HepG2 (cell line): ENCODE results near the gene IL21R. TPM values are rescaled to one million over a fixed set of nuclear protein-coding genes. Genes with fewer than 3 reads are reported as not detected.

ENCODE experiments used
- CBX2 ChIP-seq, 2 experiments: fragments of 200-600 bp in 1 of 2; sonication (generic); formaldehyde crosslinking in 1 of 2; IDR thresholded peaks; 2 replicates each; pipeline versions ENCODE4 v1.7.0 to v1.8.1; 2018 to 2022; ENCODE audit warnings: low read depth in 2 of 2, low read length in 1 of 2, mild to moderate bottlenecking in 1 of 2, missing genetic modification reagents in 1 of 2
- HBP1 ChIP-seq: IDR thresholded peaks from 2 replicates; pipeline ENCODE4 v1.6.1; 2016; ENCODE audit warnings: low read depth, control low read depth
- MED13 ChIP-seq: sonication (generic); formaldehyde crosslinking; IDR thresholded peaks from 2 replicates; pipeline ENCODE4 v1.5.0; 2020; ENCODE audit warnings: missing genetic modification reagents
- MIXL1 ChIP-seq: IDR thresholded peaks from 2 replicates; pipeline ENCODE4 v1.6.1; 2016
- PREB ChIP-seq: sonication (generic); formaldehyde crosslinking; IDR thresholded peaks from 2 replicates; pipeline ENCODE4 v1.4.0; 2020; ENCODE audit warnings: missing genetic modification reagents
- RBAK ChIP-seq: sonication (generic); formaldehyde crosslinking; IDR thresholded peaks from 2 replicates; pipeline ENCODE4 v1.5.1; 2020; ENCODE audit warnings: mild to moderate bottlenecking, missing genetic modification reagents
- TSC22D2 ChIP-seq: sonication (generic); formaldehyde crosslinking; IDR thresholded peaks from 2 replicates; pipeline ENCODE4 v1.5.1; 2020; ENCODE audit warnings: missing genetic modification reagents, mild to moderate bottlenecking, borderline replicate concordance
- ZBTB3 ChIP-seq: sonication (generic); formaldehyde crosslinking; IDR thresholded peaks from 2 replicates; pipeline ENCODE4 v1.4.0; 2020; ENCODE audit warnings: low read depth, mild to moderate bottlenecking, moderate library complexity, missing genetic modification reagents, borderline replicate concordance
- ZBTB46 ChIP-seq: sonication (generic); formaldehyde crosslinking; IDR thresholded peaks from 2 replicates; pipeline ENCODE4 v1.4.0; 2020; ENCODE audit warnings: mild to moderate bottlenecking, missing genetic modification reagents, borderline replicate concordance
- ZC3H13 ChIP-seq: sonication (generic); formaldehyde crosslinking; IDR thresholded peaks from 2 replicates; pipeline ENCODE4 v1.8.1; 2023; ENCODE audit warnings: mild to moderate bottlenecking, missing genetic modification reagents, moderate library complexity
- ZNF710 ChIP-seq: sonication (generic); formaldehyde crosslinking; IDR thresholded peaks from 2 replicates; pipeline ENCODE4 v1.5.0; 2020; ENCODE audit warnings: mild to moderate bottlenecking, missing genetic modification reagents, borderline replicate concordance
- ZNF792 ChIP-seq: IDR thresholded peaks from 2 replicates; pipeline ENCODE4 v1.6.1; 2016
- polyA plus RNA-seq, 8 experiments: library from polyadenylated mRNA; depleted of rRNA in 3 of 8; stranded (reverse) in 7 of 8; unstranded in 1 of 8; fragments of >200 nt; fragmentation: Illumina TruSeq in 4 of 8; extraction: Trizol in 4 of 8; gene quantifications; 2 replicates each; pipeline versions ENCODE4 v1.2.1 to v1.2.3, GENCODE V29; 2011 to 2016; ENCODE audit warnings: low read depth in 4 of 8, missing spikeins in 1 of 8, mixed read lengths in 1 of 8; ENCODE audit not compliant: insufficient read depth in 1 of 8
- total RNA-seq, 5 experiments: library from RNA; depleted of rRNA; stranded (reverse); fragments of >200 nt; fragmentation: Illumina TruSeq; extraction: Trizol; gene quantifications; 2 replicates each; pipeline ENCODE4 v1.2.3, GENCODE V29; 2016; ENCODE audit warnings: low read depth in 1 of 5

Gene IL21R
- total and polyA plus RNA-seq, 2 of the 13 experiments (the other 11 are each of a cell fraction or from before 2014, with no cell fraction given) = 0.49 to 0.64 TPM

- TF ChIP-seq ZNF792 (CRISPR knock-in tag) (no peak), ZBTB46 (no peak), TSC22D2 (CRISPR knock-in tag) (no peak), ZNF710 (CRISPR knock-in tag) (no peak), ZC3H13 (CRISPR knock-in tag) (no peak), CBX2 (IDR thresholded peaks at IDR 0.05; ENCODE audit: low read depth, low read length) (no peak), CBX2 (CRISPR knock-in tag; IDR thresholded peaks at IDR 0.05; ENCODE audit: low read depth) (no peak), HBP1 (no peak), RBAK (CRISPR knock-in tag) (no peak), MIXL1 (no peak), ZBTB3 (CRISPR knock-in tag) (no peak), PREB (CRISPR knock-in tag) (no peak), MED13 (CRISPR knock-in tag) (no peak)
- TF ChIP-seq, all 625 proteins: peak for 0
These were observed 23.0 kb downstream of the IL21R start (continued) for GRCh38 chr16:27424772-27425498.
